AG04449 (cell line): Measurements from ENCODE around the gene ARPC5.

Experiments used
- CTCF ChIA-PET: fragments of 350-600 bp; formaldehyde crosslinking; extraction: SDS; loops from one replicate; lab custom pipeline; 2021; ENCODE audit warnings: antibody characterized with exemption; lab: Yijun Ruan, JAX
- POLR2A ChIA-PET: fragments of 400-600, 350-600 bp; formaldehyde crosslinking; extraction: SDS; loops from one replicate; lab custom pipeline; 2020; ENCODE audit warnings: antibody characterized with exemption, inconsistent platforms; lab: Yijun Ruan, JAX
- DNase-seq: peaks from one replicate; pipeline ENCODE4 v3.0.0-alpha.2; 2010; ENCODE audit warnings: low read depth, low spot score
- H3K4me3 ChIP-seq: 2 replicates; pipeline ENCODE4 v1.5.1; 2011; ENCODE audit warnings: low read depth, mild to moderate bottlenecking, control low read depth, low read length
- TF ChIP-seq, protein P1 (sequence below): IDR thresholded peaks from one replicate; pipeline ENCODE4 v1.5.1; 2011; ENCODE audit warnings: mild to moderate bottlenecking, moderate library complexity, low read length, control low read depth, inconsistent platforms; ENCODE audit not compliant: insufficient read depth; ENCODE audit errors: missing control alignments

ARPC5 gene

DNA sequence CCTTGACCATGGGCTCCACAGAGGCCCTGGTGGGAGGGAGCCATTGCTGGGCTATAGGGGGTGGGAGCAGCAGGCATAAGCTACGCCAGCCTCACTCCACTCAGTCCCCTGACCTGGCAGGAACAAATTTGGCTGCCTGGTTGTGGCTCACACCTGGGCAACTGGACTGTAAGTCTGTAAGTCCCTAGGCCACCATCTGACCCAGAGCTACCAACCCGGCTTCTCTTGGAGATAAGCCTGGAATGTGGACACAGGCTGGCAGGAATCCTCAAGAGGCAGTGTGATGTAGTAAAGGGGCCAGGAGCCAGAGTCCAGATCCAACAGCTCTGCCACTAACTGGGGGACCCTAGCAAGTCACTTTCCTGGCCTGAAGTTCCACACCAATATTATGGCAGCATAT, 56.7 kb downstream of the ARPC5 start:
- CTCF ChIA-PET = interaction anchor here (1.0 to 3.4 kb wide), 6 partner anchors 9 to 297 kb away, joined by 3 to 18 read pairs (median 4); partner anchors contain the start of gene NCF2
- POLR2A ChIA-PET = no interaction called here
- no peak overlapping the region for H3K4me3 ChIP-seq
- DNase-seq = no peak
- TF ChIP-seq, protein P1, sequence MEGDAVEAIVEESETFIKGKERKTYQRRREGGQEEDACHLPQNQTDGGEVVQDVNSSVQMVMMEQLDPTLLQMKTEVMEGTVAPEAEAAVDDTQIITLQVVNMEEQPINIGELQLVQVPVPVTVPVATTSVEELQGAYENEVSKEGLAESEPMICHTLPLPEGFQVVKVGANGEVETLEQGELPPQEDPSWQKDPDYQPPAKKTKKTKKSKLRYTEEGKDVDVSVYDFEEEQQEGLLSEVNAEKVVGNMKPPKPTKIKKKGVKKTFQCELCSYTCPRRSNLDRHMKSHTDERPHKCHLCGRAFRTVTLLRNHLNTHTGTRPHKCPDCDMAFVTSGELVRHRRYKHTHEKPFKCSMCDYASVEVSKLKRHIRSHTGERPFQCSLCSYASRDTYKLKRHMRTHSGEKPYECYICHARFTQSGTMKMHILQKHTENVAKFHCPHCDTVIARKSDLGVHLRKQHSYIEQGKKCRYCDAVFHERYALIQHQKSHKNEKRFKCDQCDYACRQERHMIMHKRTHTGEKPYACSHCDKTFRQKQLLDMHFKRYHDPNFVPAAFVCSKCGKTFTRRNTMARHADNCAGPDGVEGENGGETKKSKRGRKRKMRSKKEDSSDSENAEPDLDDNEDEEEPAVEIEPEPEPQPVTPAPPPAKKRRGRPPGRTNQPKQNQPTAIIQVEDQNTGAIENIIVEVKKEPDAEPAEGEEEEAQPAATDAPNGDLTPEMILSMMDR = no peak

DNA sequence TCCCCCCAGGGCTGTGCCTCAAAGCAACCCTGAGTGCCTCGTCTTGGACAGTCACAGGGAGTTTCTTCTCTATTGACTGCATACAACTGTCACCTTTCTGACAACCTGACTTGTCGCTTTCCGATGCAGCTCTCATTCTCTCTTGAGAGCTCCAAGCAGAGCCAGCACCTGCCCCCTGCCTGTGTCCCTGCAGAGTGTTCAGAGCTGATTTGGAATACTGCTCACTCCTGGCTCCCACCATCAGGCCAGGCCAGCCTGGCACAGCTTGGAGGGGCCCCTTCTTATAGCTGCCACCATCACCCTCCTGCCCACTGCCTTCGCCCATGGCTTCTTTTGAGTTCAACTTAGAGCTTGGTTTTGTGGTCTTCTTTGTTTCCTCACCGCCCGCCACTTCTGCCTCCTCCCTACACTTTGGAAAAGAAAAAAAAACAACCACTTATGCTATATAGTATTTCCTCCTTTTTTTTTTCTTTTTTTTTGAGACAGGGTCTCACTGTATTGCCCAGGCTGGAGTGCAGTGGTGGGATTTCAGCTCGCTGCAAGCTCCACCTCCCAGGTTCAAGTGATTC, 57.6 kb downstream of the ARPC5 start:
- H3K4me3 ChIP-seq = no peak overlapping the region
- no peak for DNase-seq
- TF ChIP-seq, protein P1 = no peak
- POLR2A ChIA-PET = no interaction called here
- CTCF ChIA-PET = interaction anchor here (0.8 to 3.4 kb wide), 4 partner anchors 8 to 297 kb away, joined by 3 to 18 read pairs (median 3); no protein-coding TSS in a partner anchor

DNA sequence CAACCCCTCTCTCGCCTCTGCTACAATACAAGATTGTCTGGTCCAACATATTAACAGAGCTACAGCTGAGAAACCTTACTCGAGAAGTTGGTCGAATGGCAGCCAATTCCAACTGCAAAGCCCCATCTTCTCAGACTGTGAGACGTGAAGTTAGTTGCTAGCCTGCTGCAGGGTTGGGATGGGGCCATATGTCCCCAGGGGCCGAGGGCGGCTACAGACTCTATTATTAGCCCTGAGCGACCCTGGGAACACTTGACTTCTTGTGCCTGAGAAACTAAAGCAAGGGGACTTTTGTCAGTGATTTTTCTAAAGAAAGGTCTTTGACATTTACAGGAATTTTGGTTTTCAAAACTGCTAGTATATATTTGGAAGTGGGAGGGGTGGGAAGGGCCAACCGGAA, 59.0 kb downstream of the ARPC5 start:
- CTCF ChIA-PET = interaction anchor here (1.1 kb wide), 1 partner anchor 11 kb away, joined by 3 read pairs; no protein-coding TSS in a partner anchor
- no peak for DNase-seq
- H3K4me3 ChIP-seq = no peak overlapping the region
- POLR2A ChIA-PET = no interaction called here
- TF ChIP-seq, protein P1 = no peak

DNA sequence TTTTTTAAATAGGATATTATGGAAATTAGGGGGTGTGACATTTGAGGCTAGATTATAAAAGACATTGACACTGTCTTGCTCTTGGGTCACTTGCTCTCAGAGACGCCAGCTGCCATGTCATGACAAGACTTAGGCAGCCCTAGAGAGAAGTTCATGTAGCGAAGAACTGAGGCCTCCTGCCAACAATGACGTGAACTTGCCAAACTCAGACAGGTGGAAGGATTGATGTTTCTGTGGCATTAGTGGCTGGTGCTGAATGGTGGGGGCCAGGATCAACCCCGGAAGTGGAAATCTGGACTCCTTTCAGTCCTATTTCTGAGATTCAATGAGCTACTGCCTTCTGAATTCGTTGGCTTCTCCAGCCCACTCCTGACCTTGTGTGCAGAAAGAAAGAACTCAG, 60.0 kb downstream of the ARPC5 start:
- CTCF ChIA-PET = interaction anchor here (0.6 to 1.1 kb wide), 2 partner anchors 10 to 56 kb away, joined by 3 read pairs; no protein-coding TSS in a partner anchor

DNA sequence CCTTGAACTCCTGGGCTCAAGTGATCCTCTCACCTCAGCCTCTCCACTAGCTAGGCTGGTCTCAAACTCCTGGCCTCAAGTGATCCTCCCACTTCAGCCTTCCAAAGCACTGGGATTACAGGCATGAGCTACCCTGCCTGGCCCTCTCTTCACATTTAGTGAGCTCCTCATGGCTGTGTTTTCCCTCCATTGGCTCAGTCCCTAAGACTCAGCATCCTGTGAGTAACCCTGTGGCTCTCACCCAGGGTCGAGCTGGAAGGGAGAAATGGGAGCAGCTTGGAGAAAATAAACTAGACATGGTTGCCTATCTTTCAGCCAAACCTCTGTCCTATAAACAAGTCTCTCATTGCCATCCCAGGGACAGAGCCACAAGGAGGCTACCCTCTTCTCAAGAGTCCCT, 62.9 kb downstream of the ARPC5 start:
- ChIA-PET CTCF (no interaction called here), POLR2A (interaction anchor here (0.7 kb wide), 1 partner anchor 8 kb away, joined by 3 read pairs; no protein-coding TSS in a partner anchor)
- no peak overlapping the region for H3K4me3 ChIP-seq
- TF ChIP-seq, protein P1 = no peak
- DNase-seq = no peak

More for the DNA sequence above, 60.0 kb downstream of the ARPC5 start:
- H3K4me3 ChIP-seq = no peak overlapping the region
- POLR2A ChIA-PET = no interaction called here
- DNase-seq = no peak
- TF ChIP-seq, protein P1 = no peak

DNA sequence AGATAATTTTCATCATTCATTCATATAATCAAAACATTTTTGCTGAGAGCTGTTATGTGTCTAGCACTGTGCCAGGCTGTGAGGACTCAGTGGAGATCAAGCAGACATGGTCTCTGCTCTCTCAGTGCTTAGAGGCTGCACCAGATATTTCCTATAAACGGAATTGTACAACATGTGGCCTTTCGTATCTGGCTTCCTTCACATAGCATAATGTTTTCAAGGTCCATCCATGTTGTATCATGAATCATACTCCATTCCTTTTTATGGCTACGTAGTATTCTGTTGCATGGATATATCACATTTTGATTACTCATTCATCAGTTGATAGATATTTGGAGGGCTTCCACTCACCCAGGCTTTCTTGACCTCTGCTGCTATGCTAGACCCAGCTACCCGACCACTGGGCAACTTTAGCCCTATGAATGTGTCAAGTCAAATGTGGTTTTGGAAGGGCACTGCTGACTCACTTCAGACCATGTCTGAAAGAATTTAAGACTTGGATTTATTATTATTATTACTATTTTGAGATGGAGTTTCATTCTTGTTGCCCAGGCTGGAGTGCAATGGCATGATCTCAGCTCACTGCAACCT, 63.8 kb downstream of the ARPC5 start:
- CTCF ChIA-PET = no interaction called here
- TF ChIP-seq, protein P1 = no peak
- H3K4me3 ChIP-seq = no peak overlapping the region
- DNase-seq = no peak
- POLR2A ChIA-PET = interaction anchor here (0.6 to 0.7 kb wide), 2 partner anchors 9 to 60 kb away, joined by 3 to 4 read pairs; no protein-coding TSS in a partner anchor
